GM12865 (cell line): ENCODE measurements around the gene COQ10A.

ENCODE experiments used
- DNase-seq: peaks from one replicate; pipeline ENCODE4 v3.0.0; 2010; ENCODE audit warnings: low read depth
- H3K4me3 ChIP-seq: 2 replicates; pipeline ENCODE4 v1.5.1; 2011; ENCODE audit warnings: mild to moderate bottlenecking, low read depth, low read length, control low read depth
- TF ChIP-seq, protein P1 (sequence below): IDR thresholded peaks from 2 replicates; pipeline ENCODE4 v1.5.1; 2011; ENCODE audit warnings: low read length, control low read depth, low read depth, inconsistent platforms; ENCODE audit not compliant: insufficient read depth; ENCODE audit errors: missing control alignments

The COQ10A gene

GRCh38 chr12:56266693-56267442 is at the start of gene COQ10A:
Gene COQ10A (plus strand): TSS chr12:56266942. CDS start chr12:56267119, 177 bp downstream.
- TF ChIP-seq, protein P1, sequence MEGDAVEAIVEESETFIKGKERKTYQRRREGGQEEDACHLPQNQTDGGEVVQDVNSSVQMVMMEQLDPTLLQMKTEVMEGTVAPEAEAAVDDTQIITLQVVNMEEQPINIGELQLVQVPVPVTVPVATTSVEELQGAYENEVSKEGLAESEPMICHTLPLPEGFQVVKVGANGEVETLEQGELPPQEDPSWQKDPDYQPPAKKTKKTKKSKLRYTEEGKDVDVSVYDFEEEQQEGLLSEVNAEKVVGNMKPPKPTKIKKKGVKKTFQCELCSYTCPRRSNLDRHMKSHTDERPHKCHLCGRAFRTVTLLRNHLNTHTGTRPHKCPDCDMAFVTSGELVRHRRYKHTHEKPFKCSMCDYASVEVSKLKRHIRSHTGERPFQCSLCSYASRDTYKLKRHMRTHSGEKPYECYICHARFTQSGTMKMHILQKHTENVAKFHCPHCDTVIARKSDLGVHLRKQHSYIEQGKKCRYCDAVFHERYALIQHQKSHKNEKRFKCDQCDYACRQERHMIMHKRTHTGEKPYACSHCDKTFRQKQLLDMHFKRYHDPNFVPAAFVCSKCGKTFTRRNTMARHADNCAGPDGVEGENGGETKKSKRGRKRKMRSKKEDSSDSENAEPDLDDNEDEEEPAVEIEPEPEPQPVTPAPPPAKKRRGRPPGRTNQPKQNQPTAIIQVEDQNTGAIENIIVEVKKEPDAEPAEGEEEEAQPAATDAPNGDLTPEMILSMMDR: peak; percentile 56

GRCh38 chr12:56219840-56220239 is 46.9 kb upstream of the COQ10A start:
- H3K4me3 ChIP-seq: no peak overlapping the region
- no peak for DNase-seq

More at GRCh38 chr12:56266693-56267442, at the start of gene COQ10A:
- peak within 1 kb of the TSS; percentile 65 for H3K4me3 ChIP-seq
- DNase-seq: peak; percentile 89

GRCh38 chr12:56220611-56221231 is 46.0 kb upstream of the COQ10A start:
- peak; percentile 41 for DNase-seq
- TF ChIP-seq, protein P1: no peak
- H3K4me3 ChIP-seq: peak overlapping the region; percentile 77

More at GRCh38 chr12:56219840-56220239, 46.9 kb upstream of the COQ10A start:
- TF ChIP-seq, protein P1: no peak

DNA sequence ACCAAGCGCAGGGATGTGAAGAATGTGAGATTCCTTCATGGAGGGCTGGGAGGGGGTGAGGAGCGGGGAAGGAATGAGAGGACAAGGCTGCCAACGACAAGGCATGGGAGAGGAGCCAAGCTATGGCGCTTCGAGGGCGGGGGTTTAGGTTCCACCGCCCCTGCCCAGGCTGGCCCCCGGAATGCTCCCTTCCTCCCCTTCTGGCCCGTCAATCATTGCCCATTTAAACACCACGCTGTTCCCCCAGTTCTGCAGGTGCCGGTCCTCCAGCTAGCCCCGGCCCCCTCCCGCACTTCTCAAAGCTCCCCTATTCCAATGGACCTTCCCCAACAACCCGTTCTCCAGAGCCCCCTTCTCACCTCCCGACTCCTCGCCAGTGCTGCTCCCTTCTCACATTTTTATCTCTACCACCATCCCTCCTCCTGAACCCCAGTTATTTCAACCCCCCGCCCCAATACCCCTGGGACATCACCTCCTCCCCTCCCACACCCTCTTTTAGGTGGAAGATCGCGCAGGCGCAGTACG is 45.4 kb upstream of the COQ10A start:
- peak overlapping the region; percentile 77 for H3K4me3 ChIP-seq
- TF ChIP-seq, protein P1: no peak
- no peak for DNase-seq

DNA sequence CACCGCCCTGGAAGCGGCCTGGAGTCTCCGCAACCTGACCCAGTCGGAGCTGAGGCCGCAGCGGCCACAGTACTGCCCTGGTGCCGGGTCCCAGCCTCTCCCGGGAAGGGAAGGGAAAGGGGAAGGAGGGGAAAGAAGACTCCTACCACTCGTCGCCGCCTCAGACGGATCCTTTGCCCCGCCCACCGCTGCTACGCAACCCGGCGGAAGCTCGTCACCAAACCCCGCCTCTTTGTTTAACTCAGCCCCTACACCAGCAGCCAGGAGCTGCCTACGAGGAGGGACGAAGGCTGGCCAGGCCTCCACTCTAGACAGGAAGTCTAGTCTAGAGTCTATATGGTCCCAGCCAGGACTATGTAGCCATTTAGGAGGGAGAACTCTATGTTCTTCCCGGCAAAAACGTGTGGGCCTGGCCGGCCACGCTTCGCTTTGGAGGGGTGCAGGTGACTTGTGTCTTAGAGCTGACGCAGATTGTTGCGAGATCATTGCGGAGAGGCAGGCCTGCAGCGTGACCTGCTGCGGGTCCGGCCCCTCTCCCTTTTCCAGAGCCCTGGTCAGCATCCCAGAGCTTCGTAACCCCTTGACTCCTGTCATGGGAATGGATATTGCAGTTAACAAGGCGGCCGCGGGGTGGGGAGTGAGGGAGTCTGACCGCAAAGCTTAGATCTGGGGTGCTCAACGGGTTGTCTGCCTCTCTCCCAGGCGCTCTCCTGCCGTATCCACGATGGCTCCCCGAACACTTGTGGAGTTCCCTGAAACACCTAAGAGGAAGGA is 44.8 kb upstream of the COQ10A start, which contains the start of gene RNF41:
Gene RNF41, minus strand, starts transcription at position 166 of the 774 bp plus-strand sequence. CDS start 7,875 bp downstream, outside the sequence.
- H3K4me3 ChIP-seq: peak within 1 kb of the TSS; percentile 77
- TF ChIP-seq, protein P1: no peak
- DNase-seq: peak; percentile 96

- peak overlapping the region; percentile 77 for H3K4me3 ChIP-seq
- DNase-seq: no peak
- TF ChIP-seq, protein P1: no peak
These were observed 44.2 kb upstream of the COQ10A start for GRCh38 chr12:56222531-56222895.
